Effector memory CD4-positive, alpha-beta T cell (primary cell): ENCODE measurements around the gene CMAS.
"Not testable (repeated sequence)": the region's sequence is repeated elsewhere in the genome, so short reads cannot be mapped to it uniquely, and the experiment has no call there.

Source experiments
- DNase-seq, 3 donors: peaks; one replicate each; pipeline ENCODE4 v3.0.0-alpha.2; 2020
- H3K27ac ChIP-seq: 2 replicates; pipeline ENCODE4 v1.7.0; 2013; ENCODE audit warnings: mild to moderate bottlenecking, low read length, moderate library complexity; ENCODE audit not compliant: insufficient read depth, poor library complexity, severe bottlenecking
- H3K27me3 ChIP-seq: replicated peaks from 2 replicates; pipeline ENCODE4 v1.7.0; 2013; ENCODE audit warnings: mild to moderate bottlenecking, low read length; ENCODE audit not compliant: insufficient read depth, control insufficient read depth, poor library complexity, severe bottlenecking
- H3K36me3 ChIP-seq: 2 replicates; pipeline ENCODE4 v1.7.0; 2013; ENCODE audit warnings: mild to moderate bottlenecking, low read length, moderate library complexity; ENCODE audit not compliant: control insufficient read depth, insufficient read depth
- H3K4me1 ChIP-seq: 2 replicates; pipeline ENCODE4 v1.7.0; 2013; ENCODE audit warnings: low read length, mild to moderate bottlenecking; ENCODE audit not compliant: control insufficient read depth, insufficient read depth, poor library complexity, severe bottlenecking
- H3K4me3 ChIP-seq: 2 replicates; pipeline ENCODE4 v1.7.0; 2013; ENCODE audit warnings: low read length, low read depth, mild to moderate bottlenecking; ENCODE audit not compliant: insufficient read depth, poor library complexity, severe bottlenecking
- H3K9me3 ChIP-seq: 2 replicates; pipeline ENCODE4 v1.7.0; 2013; ENCODE audit warnings: mild to moderate bottlenecking, low read length, moderate library complexity; ENCODE audit not compliant: control insufficient read depth
- total RNA-seq, 3 donors: gene quantifications; one replicate each; lab custom pipeline; 2026; lab: John Stamatoyannopoulos, UW

Gene CMAS
- 10.8 to 15.0 (median 11.1) reads per million in 3 donors for total RNA-seq

DNA sequence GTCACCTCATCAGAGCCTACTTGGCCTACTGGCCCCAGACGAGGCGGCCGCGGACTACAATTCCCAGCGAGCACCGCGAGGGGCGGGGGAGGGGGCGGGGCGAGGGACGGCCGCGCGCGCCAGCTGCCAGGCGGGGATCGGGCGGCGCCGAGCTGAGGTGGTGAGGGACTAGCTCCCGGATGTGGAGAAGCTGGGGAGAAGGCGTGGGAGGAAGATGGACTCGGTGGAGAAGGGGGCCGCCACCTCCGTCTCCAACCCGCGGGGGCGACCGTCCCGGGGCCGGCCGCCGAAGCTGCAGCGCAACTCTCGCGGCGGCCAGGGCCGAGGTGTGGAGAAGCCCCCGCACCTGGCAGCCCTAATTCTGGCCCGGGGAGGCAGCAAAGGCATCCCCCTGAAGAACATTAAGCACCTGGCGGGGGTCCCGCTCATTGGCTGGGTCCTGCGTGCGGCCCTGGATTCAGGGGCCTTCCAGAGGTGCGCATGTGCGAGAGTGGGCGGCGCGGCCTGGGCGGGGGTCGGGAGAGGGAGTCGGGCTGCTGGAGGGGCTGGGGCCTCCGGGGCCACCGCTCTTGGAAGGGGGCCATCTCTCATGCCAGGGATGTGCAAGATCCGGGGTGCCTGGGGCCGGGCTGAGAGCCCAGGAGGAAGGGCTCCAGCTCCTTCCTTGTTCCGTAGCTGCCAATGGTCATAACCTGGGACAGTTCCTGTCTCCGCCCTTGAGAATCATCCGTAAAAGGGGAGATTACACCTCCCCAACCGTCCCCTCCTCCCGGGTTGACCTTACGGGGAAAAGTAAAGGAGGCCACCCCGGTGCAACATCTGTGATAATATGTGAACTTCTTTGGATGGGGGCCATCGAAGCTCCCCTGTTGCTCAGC, at the start of gene CMAS:
CMAS (plus strand) TSS at position 129 of the 878 bp plus-strand sequence; CDS start at position 215, 86 bp downstream.
- no peaks in the 10 kb centered on the region for H3K9me3 ChIP-seq

DNA sequence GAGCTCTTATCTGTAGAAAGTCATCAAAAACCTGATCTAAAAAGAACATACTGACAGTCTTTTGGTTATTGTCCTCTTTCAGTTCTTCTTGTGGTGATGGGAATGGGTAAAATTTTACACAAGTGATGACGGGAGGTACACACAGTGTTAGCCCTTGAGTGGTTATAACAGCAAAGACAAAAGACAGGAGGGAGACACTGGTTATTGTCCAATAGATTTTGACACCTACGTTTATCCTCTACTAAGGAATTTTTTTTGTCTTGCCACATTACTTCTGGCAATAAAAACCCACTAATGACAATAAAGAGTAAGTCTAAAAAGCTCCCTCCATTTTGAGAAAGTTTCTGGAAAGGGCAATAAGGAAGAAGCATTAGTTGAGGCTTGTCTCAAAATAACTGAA, 47.7 kb upstream of the CMAS start:
- no peak overlapping the region for H3K27ac ChIP-seq
- no peaks in the 10 kb centered on the region for H3K4me1 ChIP-seq
- H3K27me3 ChIP-seq = no peaks in the 10 kb centered on the region
- no peaks in the 10 kb centered on the region for H3K36me3 ChIP-seq
- DNase-seq = no peak
- no peak overlapping the region for H3K4me3 ChIP-seq
- no peaks in the 10 kb centered on the region for H3K9me3 ChIP-seq

More for the DNA sequence above, at the start of gene CMAS:
- peak within 1 kb of the TSS; percentile 68 for H3K27ac ChIP-seq
- no peaks in the 10 kb centered on the region for H3K27me3 ChIP-seq
- no peaks in the 10 kb centered on the region for H3K36me3 ChIP-seq
- peak; percentile 60 to 72 (median 68) for DNase-seq
- peak within 1 kb of the TSS; percentile 98 for H3K4me3 ChIP-seq
- H3K4me1 ChIP-seq = peaks cover 7% of the 10 kb centered on the region

DNA sequence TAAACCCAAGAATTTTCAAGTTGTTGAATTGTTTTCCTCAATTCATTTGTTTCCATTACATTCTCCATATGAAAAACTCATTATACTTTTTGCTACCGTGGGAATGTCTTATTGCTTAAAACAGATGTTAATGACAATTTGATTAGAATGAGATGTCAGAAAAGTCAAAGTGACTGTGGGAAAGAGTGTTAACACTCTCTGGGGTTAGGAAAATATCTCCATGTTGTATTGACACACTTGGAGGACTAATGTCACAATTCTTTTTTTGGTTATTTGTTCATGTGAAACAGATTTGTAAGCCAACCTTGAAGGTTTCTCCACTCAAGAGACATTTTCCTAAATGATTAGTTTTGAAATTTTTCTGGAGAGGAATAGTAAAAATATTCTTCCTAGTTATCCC, 47.2 kb upstream of the CMAS start:
- no peak overlapping the region for H3K27ac ChIP-seq
- no peaks in the 10 kb centered on the region for H3K27me3 ChIP-seq
- H3K9me3 ChIP-seq = no peaks in the 10 kb centered on the region
- no peaks in the 10 kb centered on the region for H3K4me1 ChIP-seq
- H3K36me3 ChIP-seq = no peaks in the 10 kb centered on the region
- H3K4me3 ChIP-seq = no peak overlapping the region
- no peak for DNase-seq

DNA sequence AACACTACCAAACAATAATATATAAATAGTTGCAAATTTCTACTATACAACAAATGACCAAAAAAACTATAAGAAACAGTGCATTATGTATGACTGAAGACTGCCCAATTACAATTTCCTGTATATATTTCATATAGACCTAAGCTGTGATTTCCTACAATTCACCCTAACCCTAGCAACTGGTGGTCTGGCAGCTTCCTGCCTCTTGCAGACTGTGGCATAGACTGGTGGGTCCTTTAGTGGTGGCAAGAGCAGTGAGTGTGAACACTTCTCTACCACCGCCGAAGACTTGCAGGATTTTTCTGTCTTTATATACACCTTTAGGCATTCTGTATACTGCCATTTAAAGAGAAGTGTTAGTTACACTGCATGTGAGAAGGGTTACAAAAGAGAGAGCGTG, 43.6 kb upstream of the CMAS start:
- Histone ChIP-seq H3K36me3 (no peaks in the 10 kb centered on the region), H3K27ac (no peak overlapping the region), H3K27me3 (no peaks in the 10 kb centered on the region), H3K9me3 (no peaks in the 10 kb centered on the region), H3K4me3 (no peak overlapping the region), H3K4me1 (no peaks in the 10 kb centered on the region)
- DNase-seq = no peak

DNA sequence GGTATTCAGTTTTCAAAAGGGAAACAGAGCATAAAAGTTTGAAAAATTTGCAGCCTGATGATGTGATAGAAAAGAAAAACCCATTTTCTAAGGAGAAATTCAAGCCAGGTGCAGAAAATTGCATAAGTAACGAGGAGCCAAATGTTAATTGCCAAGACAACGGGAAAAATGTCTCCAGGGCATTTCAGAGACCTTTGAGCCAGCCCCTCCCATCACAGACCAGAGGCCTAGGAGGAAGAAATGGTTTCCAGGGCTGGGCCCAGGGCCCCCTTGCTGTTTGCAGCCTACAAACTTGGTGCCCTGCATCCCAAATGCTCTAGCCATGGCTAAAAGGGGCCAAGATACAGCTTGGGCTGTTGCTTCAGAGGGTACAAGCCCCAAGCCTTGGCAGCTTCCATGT, 38.2 kb upstream of the CMAS start:
- H3K27me3 ChIP-seq, H3K9me3 ChIP-seq, H3K27ac ChIP-seq, DNase-seq, H3K4me3 ChIP-seq, H3K36me3 ChIP-seq, H3K4me1 ChIP-seq: not testable (repeated sequence)

DNA sequence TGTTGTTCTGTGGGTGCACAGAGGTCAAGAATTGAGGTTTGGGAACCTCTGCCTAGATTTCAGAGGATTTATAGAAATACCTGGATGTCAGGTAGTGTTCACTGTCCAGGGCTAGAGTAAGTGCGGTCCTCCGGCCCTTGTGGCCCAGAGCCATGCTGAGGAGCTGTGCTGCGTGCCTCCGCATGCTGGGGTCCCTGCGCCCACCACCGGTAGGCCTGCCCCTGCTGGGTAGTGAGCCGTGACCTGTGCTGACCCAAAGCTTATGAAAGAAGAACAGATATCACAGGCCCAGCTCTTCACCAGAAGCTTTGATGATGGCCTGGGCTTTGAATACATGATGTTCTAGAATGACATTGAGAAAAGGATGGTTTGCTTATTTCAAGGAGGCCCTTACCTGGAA, 37.8 kb upstream of the CMAS start:
- Histone ChIP-seq H3K27me3 (no peaks in the 10 kb centered on the region), H3K9me3 (no peaks in the 10 kb centered on the region), H3K27ac (no peak overlapping the region), H3K4me1 (no peaks in the 10 kb centered on the region), H3K4me3 (no peak overlapping the region), H3K36me3 (no peaks in the 10 kb centered on the region)
- no peak for DNase-seq

DNA sequence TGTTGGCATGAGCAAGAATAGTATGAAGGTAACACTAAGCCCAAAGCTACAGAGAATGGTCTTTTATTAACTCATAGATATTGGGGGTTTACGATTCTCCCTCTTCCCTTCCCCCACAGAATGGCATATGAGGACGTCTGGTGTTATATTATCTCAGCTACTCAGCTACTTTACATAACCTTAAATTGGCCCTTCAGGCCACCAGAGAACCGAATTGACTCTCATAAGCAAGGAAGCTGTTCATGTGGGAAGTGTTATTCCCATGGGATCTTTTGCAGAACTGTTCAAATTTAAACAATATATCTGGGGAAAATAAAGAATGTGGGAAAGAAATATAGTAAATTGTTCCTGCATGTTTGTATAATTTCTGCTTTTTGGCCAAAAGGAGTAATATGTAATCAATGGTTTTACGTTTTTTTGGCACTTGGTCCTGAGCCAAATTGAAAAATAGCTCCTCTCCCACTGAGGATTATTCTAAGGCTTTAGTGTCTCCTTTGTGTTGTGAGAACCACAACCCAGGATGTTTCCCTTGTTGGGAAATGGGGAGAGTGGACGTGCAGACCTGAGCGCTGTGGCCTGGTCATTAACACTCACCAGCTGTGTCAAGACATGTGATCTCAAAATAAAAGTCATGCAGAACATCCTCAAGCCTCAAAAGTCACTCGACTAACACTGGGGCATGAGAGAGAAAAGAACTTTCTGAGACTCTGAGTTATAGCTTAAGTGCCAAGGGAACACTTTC, 31.8 kb upstream of the CMAS start:
- H3K27me3 ChIP-seq = no peaks in the 10 kb centered on the region
- H3K4me3 ChIP-seq = no peak overlapping the region
- H3K9me3 ChIP-seq = no peaks in the 10 kb centered on the region
- DNase-seq = no peak
- no peaks in the 10 kb centered on the region for H3K4me1 ChIP-seq
- no peak overlapping the region for H3K27ac ChIP-seq
- no peaks in the 10 kb centered on the region for H3K36me3 ChIP-seq

DNA sequence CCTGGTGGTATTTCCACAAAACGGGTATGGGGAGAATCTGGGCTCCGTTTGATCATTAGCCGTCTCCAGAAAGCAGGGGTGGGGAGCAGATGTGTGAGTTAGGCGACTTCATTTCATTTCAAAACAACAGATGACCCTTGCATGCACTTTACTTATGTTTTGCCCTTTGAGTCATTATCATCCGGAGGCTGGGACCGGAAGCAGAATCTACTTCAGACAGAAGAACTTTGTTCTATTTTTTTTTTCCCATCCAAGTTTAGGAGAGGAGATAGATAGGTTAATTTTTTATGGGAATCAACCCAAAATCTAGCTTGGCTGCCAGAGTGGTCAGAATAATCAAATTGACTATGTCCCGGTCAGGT, 31.3 kb upstream of the CMAS start:
- no peak overlapping the region for H3K27ac ChIP-seq
- no peaks in the 10 kb centered on the region for H3K4me1 ChIP-seq
- no peaks in the 10 kb centered on the region for H3K36me3 ChIP-seq
- no peaks in the 10 kb centered on the region for H3K27me3 ChIP-seq
- no peak overlapping the region for H3K4me3 ChIP-seq
- H3K9me3 ChIP-seq = no peaks in the 10 kb centered on the region
- DNase-seq = no peak

DNA sequence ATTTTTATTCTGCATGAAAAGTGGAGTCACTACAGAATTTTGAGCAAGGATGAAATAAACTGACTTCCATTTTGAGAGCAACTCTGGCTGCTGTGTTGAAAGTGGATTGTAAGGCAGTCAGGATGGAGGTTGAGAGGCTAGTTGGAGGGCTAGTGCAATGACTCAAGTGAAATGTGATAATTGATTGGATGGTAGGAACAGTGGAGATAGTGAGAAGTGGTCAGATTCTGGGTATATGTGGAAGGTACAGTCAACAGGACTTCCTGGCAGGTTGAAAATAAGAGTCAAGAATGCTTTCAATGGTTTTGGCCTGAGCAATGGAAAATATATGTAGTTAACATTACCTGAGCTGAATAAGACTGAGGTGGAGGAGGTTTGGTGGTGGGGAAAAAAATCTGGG, 29.0 kb upstream of the CMAS start:
- Histone ChIP-seq H3K4me3 (no peak overlapping the region), H3K27ac (no peak overlapping the region), H3K27me3 (no peaks in the 10 kb centered on the region), H3K36me3 (no peaks in the 10 kb centered on the region), H3K4me1 (no peaks in the 10 kb centered on the region), H3K9me3 (no peaks in the 10 kb centered on the region)
- no peak for DNase-seq

DNA sequence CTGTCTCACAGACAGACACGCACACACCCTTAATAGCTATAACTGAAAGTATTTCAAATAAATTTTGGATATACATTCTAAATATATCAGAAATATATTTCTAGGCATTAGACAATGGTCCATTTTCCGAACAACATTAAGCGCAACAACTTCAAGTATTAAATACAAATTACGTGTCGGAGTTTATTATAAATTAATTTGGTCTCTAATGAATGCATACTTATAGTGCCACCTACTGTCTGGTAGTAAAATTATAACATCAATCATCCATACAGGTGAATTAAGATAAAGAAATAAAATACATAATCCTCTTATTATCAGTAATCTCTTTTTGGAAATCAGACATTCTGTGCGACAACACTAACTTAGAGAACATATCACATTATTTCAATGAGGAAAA, 27.2 kb upstream of the CMAS start:
- no peak for DNase-seq
- Histone ChIP-seq H3K36me3 (no peaks in the 10 kb centered on the region), H3K27ac (no peak overlapping the region), H3K27me3 (no peaks in the 10 kb centered on the region), H3K4me1 (no peaks in the 10 kb centered on the region), H3K4me3 (no peak overlapping the region), H3K9me3 (no peaks in the 10 kb centered on the region)
